Tibial artery (tissue), 4 donors: ENCODE measurements around the gene KCNG1.
A peak's percentile ranks its signal among the peaks of the same experiment; 100 is the strongest.

Experiments used
- DNase-seq, 2 donors: peaks; one replicate each; pipeline ENCODE4 v3.0.0-alpha.2; 2019
- H3K27ac ChIP-seq, 2 donors: fragments of 200-600 bp; sonication (generic) in 1 of 2; 1 replicate in 1 of 2; 2 replicates in 1 of 2; pipeline ENCODE4 v1.5.1; 2018 to 2019; ENCODE audit warnings: mild to moderate bottlenecking in 1 of 2
- H3K27me3 ChIP-seq, 2 donors: fragments of 200-600 bp; sonication (generic) in 1 of 2; one replicate each; pipeline versions ENCODE4 v1.5.1 to v1.6.0; 2016 to 2019
- H3K36me3 ChIP-seq, 3 donors: fragments of 200-600 bp; sonication (generic) in 2 of 3; one replicate each; pipeline ENCODE4 v1.5.1; 2016 to 2019; ENCODE audit warnings: mild to moderate bottlenecking in 2 of 3
- H3K4me1 ChIP-seq, 4 donors: fragments of 200-600 bp; sonication (generic) in 2 of 4; 1 replicate in 3 of 4; 2 replicates in 1 of 4; pipeline ENCODE4 v1.5.1; 2016 to 2019
- H3K4me3 ChIP-seq, 2 donors: fragments of 200-600 bp; sonication (generic) in 1 of 2; 1 replicate in 1 of 2; 2 replicates in 1 of 2; pipeline ENCODE4 v1.5.1; 2018 to 2019; ENCODE audit warnings: mild to moderate bottlenecking in 2 of 2
- H3K9me3 ChIP-seq, 3 donors: fragments of 200-600 bp; sonication (generic) in 1 of 3; one replicate each; pipeline ENCODE4 v1.5.1; 2016 to 2019
- intact Hi-C: fragments of 100-400 bp; cut with DNase I; formaldehyde crosslinking; loops from one replicate; pipeline ENCODE4 v1.15.0; 2023; ENCODE audit warnings: low total_unique reads
- TF ChIP-seq, protein P1 (sequence below), 2 experiments: fragments of 200-600 bp in 1 of 2; fragments of 450-650 bp in 1 of 2; IDR thresholded peaks; one replicate each; pipeline ENCODE4 v1.5.1; 2017 to 2019; ENCODE audit warnings: antibody characterized with exemption in 2 of 2, mild to moderate bottlenecking in 1 of 2, moderate library complexity in 1 of 2

The KCNG1 gene

DNA sequence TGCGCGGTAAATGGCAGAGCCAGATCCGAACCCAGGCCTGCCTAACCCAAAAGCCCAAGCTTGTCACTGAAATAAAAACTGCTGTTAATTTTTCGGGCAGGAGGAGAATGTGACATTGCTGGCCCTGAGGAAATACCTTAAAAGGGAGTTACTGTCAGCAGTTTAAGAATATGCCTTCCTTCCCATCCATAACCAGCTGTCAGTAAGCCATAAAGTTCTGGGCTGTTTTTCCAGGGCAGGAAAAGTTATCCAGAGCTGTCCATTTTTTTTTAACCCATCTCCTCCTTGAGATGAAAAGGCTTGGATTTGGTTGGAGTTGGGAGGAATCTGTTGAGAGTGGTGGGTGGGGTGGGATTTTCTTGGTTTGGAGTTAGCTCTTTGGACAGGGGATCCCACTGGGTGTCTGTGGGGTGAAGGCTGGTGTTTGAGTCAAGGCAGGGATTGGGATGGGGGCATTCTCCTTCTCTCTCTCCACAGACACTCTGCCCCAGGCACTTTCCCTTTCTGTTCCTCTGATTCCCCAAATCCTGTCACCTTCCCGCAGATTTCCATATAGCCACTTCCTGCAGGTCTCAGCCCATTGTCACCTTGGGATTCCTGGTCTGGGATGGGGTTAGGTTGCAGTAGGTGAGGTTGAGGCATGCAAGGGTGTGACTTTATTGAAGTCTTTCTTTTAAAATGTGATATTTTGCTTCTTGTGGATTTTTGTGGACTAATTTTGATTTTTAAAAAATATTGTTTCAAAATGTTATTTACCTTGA is 4.3 kb upstream of the KCNG1 start:
- Histone ChIP-seq H3K9me3 (no peaks in the 10 kb centered on the region), H3K4me1 (peaks cover 0 to 18% (median 15%) of the 10 kb centered on the region in 4 donors), H3K4me3 (no peak overlapping the region), H3K36me3 (no peaks in the 10 kb centered on the region), H3K27ac (no peak overlapping the region), H3K27me3 (peaks cover 0 to 90% of the 10 kb centered on the region in 2 donors)
- no peak for DNase-seq
- TF ChIP-seq, protein P1, sequence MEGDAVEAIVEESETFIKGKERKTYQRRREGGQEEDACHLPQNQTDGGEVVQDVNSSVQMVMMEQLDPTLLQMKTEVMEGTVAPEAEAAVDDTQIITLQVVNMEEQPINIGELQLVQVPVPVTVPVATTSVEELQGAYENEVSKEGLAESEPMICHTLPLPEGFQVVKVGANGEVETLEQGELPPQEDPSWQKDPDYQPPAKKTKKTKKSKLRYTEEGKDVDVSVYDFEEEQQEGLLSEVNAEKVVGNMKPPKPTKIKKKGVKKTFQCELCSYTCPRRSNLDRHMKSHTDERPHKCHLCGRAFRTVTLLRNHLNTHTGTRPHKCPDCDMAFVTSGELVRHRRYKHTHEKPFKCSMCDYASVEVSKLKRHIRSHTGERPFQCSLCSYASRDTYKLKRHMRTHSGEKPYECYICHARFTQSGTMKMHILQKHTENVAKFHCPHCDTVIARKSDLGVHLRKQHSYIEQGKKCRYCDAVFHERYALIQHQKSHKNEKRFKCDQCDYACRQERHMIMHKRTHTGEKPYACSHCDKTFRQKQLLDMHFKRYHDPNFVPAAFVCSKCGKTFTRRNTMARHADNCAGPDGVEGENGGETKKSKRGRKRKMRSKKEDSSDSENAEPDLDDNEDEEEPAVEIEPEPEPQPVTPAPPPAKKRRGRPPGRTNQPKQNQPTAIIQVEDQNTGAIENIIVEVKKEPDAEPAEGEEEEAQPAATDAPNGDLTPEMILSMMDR (IDR thresholded peaks at IDR 0.05) = no peak
- intact Hi-C loops = no loop called here

DNA sequence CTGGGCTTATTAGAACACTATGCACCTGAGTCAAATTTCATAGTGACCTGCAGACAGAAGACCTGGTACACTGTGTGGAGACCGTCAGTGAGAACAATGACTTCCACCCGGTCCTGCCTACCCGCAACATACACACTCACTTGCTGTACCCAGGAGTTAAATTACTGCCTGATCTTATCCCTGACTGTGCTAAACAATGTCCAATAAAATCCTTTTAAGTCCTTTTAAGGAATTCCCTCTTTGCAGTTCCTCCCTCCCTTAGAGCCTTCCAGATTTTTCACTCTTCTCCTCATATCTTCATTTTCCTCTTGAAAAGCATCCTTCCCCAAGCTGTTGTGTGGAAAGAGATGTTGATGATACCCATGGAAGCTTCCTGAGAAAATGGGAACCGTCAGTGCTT is 3.4 kb upstream of the KCNG1 start:
- no peak overlapping the region for H3K27ac ChIP-seq
- peaks cover 0 to 19% (median 15%) of the 10 kb centered on the region in 4 donors for H3K4me1 ChIP-seq
- peaks cover 0 to 90% of the 10 kb centered on the region in 2 donors for H3K27me3 ChIP-seq
- no peak for DNase-seq
- H3K36me3 ChIP-seq = no peaks in the 10 kb centered on the region
- no peaks in the 10 kb centered on the region for H3K9me3 ChIP-seq
- intact Hi-C loops = no loop called here
- H3K4me3 ChIP-seq = no peak overlapping the region
- TF ChIP-seq, protein P1 (IDR thresholded peaks at IDR 0.05) = no peak

DNA sequence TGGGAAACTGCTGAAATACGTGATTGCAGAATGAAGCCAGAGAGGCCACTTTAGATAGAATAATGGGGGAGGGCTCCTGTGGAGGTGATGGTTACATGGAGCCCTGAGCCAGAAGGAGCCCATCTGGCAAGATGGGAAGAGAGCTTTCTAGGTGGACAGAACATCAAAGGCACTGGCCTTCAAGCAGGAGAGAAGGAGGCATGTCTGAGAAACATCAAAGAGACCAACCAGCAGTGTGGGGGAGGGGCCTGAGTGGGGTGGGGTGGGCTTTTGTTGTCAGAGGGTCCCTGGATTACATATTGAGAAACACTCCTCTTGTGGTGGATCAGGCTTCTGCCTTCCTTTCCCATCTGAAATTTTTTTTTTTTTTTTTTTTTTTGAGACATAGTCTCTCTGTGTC is 1.9 kb upstream of the KCNG1 start:
- Histone ChIP-seq H3K27me3 (peaks cover 0 to 83% of the 10 kb centered on the region in 2 donors), H3K27ac (no peak overlapping the region), H3K36me3 (no peaks in the 10 kb centered on the region), H3K4me1 (peaks cover 0 to 19% (median 15%) of the 10 kb centered on the region in 4 donors), H3K9me3 (no peaks in the 10 kb centered on the region), H3K4me3 (no peak overlapping the region)
- no peak for DNase-seq
- intact Hi-C loops = no loop called here
- TF ChIP-seq, protein P1 (IDR thresholded peaks at IDR 0.05) = no peak

DNA sequence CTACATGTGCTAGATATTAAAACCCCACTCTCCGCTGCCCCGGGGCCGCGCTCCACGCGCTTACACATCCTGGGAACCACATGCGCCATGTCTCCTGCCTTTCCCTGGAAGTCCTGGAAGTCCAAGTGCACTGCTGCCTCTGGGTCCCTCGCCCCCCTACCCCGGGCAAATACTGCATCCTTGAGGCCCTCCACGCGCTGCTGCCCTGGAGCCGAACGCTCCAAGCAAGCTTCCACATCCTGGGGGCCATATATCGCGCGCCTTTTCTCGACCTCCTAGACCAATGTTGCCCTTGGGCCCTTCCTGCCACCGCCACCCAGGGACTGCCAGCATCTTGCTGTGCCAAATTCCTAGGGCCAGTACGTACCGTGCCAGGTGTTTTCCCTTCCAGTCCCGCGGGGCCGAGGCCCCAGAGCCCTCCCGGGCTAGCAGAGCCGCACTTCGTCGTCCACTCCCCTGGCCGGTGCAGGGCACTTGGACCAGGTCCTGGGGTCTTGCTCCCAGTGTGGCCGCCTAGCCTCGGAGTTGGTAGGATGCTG is 779 bp upstream of the KCNG1 start:
- peaks cover 0 to 78% of the 10 kb centered on the region in 2 donors for H3K27me3 ChIP-seq

DNA sequence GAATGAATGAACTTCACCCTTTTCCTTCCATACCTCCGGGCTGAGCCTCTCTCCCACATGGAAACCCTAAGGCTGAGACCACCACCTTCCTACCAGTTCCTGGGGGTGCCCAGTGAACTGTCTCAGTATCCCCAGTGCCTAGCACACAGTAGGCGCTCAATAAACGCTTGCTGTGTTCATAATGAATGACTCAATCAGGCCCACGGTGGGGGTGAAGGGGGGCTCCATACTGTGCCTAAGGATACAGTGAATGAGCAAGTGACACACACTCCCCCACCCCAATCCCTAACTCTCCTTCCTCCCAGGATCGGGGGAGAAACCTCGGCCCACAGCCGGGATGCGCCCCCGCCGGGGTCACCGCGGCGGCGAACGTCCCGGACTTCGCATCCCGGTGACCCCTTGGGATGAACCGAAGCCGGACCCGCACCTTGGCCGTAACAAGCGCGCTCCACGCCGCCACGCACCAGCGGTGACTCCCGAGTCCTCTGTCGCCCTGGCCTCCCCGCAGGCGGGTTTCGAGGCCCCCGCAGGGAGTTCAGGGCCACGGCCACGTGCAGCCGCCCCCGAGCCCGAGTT is 592 bp downstream of the KCNG1 start:
- peaks cover 0 to 19% (median 15%) of the 10 kb centered on the region in 4 donors for H3K4me1 ChIP-seq
- H3K27ac ChIP-seq = no peak overlapping the region
- TF ChIP-seq, protein P1 (IDR thresholded peaks at IDR 0.05) = no peak
- no peak for DNase-seq
- H3K27me3 ChIP-seq = peaks cover 0 to 69% of the 10 kb centered on the region in 2 donors
- H3K36me3 ChIP-seq = no peaks in the 10 kb centered on the region
- H3K9me3 ChIP-seq = no peaks in the 10 kb centered on the region
- H3K4me3 ChIP-seq = peak overlapping the region; percentile 35 to 53
- intact Hi-C loops = no loop called here

More for the DNA sequence above, 779 bp upstream of the KCNG1 start:
- no peak for DNase-seq
- peak overlapping the region; percentile 35 to 53 for H3K4me3 ChIP-seq
- H3K27ac ChIP-seq = no peak overlapping the region
- no peaks in the 10 kb centered on the region for H3K36me3 ChIP-seq
- H3K4me1 ChIP-seq = peaks cover 0 to 19% (median 15%) of the 10 kb centered on the region in 4 donors
- TF ChIP-seq, protein P1 (IDR thresholded peaks at IDR 0.05) = no peak
- intact Hi-C loops = no loop called here
- H3K9me3 ChIP-seq = no peaks in the 10 kb centered on the region
